Testis (tissue), 3 donors: ENCODE results near the gene SARS1. TPM values are rescaled to one million over a fixed set of nuclear protein-coding genes. Genes with fewer than 3 reads are reported as not detected.

Experiments used
- DNase-seq: peaks from one replicate; pipeline ENCODE4 v3.0.0-alpha.2; 2019
- H3K27ac ChIP-seq, 2 donors: fragments of 200-600 bp; sonication (generic); one replicate each; pipeline ENCODE4 v1.5.1; 2019
- H3K27me3 ChIP-seq: fragments of 200-600 bp; sonication (generic); one replicate; pipeline ENCODE4 v1.5.1; 2019
- H3K36me3 ChIP-seq: fragments of 200-600 bp; sonication (generic); one replicate; pipeline ENCODE4 v1.5.1; 2017; ENCODE audit warnings: low read depth; ENCODE audit errors: missing control alignments
- H3K4me1 ChIP-seq: fragments of 200-600 bp; sonication (generic); one replicate; pipeline ENCODE4 v1.5.1; 2019
- H3K4me3 ChIP-seq, 2 donors: fragments of 200-600 bp; sonication (generic); one replicate each; pipeline ENCODE4 v1.5.1; 2017 to 2019
- H3K9me3 ChIP-seq: fragments of 200-600 bp; sonication (generic); one replicate; pipeline ENCODE4 v1.5.1; 2017
- CTCF ChIP-seq, 3 experiments: fragments of 450-650 bp in 2 of 3; fragments of 200-600 bp in 1 of 3; sonication (generic) in 1 of 3; IDR thresholded peaks; one replicate each; pipeline ENCODE4 v1.5.1; 2016 to 2019; ENCODE audit warnings: antibody characterized with exemption in 3 of 3, mild to moderate bottlenecking in 2 of 3, moderate library complexity in 1 of 3
- POLR2A ChIP-seq: fragments of 450-650 bp; IDR thresholded peaks from one replicate; pipeline ENCODE4 v1.6.1; 2017; ENCODE audit warnings: antibody characterized with exemption, mild to moderate bottlenecking, moderate library complexity
- WGBS, 2 donors: methylation state at CpG; one replicate each; pipeline ENCODE4 v1.1.5; 2018; 5-methylcytosine and 5-hydroxymethylcytosine counted together
- intact Hi-C: fragments of 100-400 bp; cut with DNase I; formaldehyde crosslinking; loops from one replicate; pipeline ENCODE4 v1.15.1; 2023; ENCODE audit warnings: low total_unique reads
- polyA plus RNA-seq: library from polyadenylated mRNA; stranded (reverse); fragments of 350-450 nt; fragmentation: Illumina TruSeq; extraction: RNeasy Lipid Tissue Mini Kit (QIAGEN cat#74804); gene quantifications from one replicate; pipeline ENCODE4 v1.2.3, GENCODE V29; 2014; ENCODE audit warnings: low read depth, low replicate concordance; ENCODE audit not compliant: insufficient read depth
- total RNA-seq, 2 donors: library from RNA; depleted of rRNA; stranded (reverse); fragments of >200 nt; gene quantifications; one replicate each; pipeline ENCODE4 v1.2.3, GENCODE V29; 2016

The SARS1 gene
- total and polyA plus RNA-seq, 3 donors from 2014 or later = 112 to 149 (median 132) TPM

GRCh38 chr1:109269981-109270622 is 56.4 kb downstream of the SARS1 start:
- 90 to 95% methylated on average over 17 of the region's 17 CpGs for WGBS, 2 donors
- no peak overlapping the region for H3K4me3 ChIP-seq
- H3K27ac ChIP-seq = no peak overlapping the region
- peaks cover 29% of the 10 kb centered on the region for H3K4me1 ChIP-seq
- H3K36me3 ChIP-seq = no peaks in the 10 kb centered on the region
- intact Hi-C loops = no loop called here
- H3K27me3 ChIP-seq = no peaks in the 10 kb centered on the region
- H3K9me3 ChIP-seq = no peaks in the 10 kb centered on the region
- no peak for DNase-seq
- TF ChIP-seq CTCF (IDR thresholded peaks at IDR 0.05) (no peak), POLR2A (no peak)

- DNase-seq = no peak
- H3K27ac ChIP-seq = peak overlapping the region in 1 of 2 donors; percentile 87
- no peaks in the 10 kb centered on the region for H3K9me3 ChIP-seq
- 93% methylated on average over 16 to 20 of the region's 20 CpGs for WGBS, 2 donors
- TF ChIP-seq POLR2A = no peak
- TF ChIP-seq CTCF (IDR thresholded peaks at IDR 0.05) = no peak
- H3K36me3 ChIP-seq = no peaks in the 10 kb centered on the region
- intact Hi-C loops = no loop called here
- no peak overlapping the region for H3K4me3 ChIP-seq
- H3K27me3 ChIP-seq = no peaks in the 10 kb centered on the region
- peaks cover 36% of the 10 kb centered on the region for H3K4me1 ChIP-seq
These were observed 57.1 kb downstream of the SARS1 start for GRCh38 chr1:109270623-109271317.

DNA sequence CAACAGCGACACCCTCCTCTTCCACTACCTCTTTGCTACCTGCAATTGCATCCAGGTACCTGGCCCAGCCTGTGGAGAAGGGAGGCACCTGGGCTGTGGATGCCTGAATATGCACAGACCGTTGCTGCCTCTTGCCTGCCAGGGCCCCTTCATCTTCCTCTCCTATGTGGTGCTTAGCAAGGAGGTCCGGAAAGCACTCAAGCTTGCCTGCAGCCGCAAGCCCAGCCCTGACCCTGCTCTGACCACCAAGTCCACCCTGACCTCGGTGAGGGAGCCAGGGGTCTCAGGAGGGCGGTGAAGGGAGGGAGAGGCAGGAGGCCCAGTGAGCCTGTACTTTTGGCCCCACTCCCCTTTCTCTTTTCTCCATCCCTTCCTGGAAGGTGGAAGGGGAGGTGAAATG is 57.7 kb downstream of the SARS1 start:
- H3K9me3 ChIP-seq = no peaks in the 10 kb centered on the region
- no peaks in the 10 kb centered on the region for H3K27me3 ChIP-seq
- peak overlapping the region; percentile 87 to 95 for H3K27ac ChIP-seq
- 66 to 85% methylated on average over 6 of the region's 6 CpGs for WGBS, 2 donors
- intact Hi-C loops = no loop called here
- H3K36me3 ChIP-seq = no peaks in the 10 kb centered on the region
- DNase-seq = no peak
- H3K4me3 ChIP-seq = no peak overlapping the region
- peaks cover 39% of the 10 kb centered on the region for H3K4me1 ChIP-seq
- no peak for TF ChIP-seq POLR2A

GRCh38 chr1:109272021-109272799 is 58.5 kb downstream of the SARS1 start:
- no peaks in the 10 kb centered on the region for H3K27me3 ChIP-seq
- H3K36me3 ChIP-seq = no peaks in the 10 kb centered on the region

More at GRCh38 chr1:109272021-109272799, 58.5 kb downstream of the SARS1 start:
- DNase-seq = no peak
- 55 to 74% methylated on average over 8 to 13 of the region's 13 CpGs for WGBS, 2 donors
- peaks cover 44% of the 10 kb centered on the region for H3K4me1 ChIP-seq
- peak overlapping the region; percentile 87 to 95 for H3K27ac ChIP-seq
- no peak overlapping the region for H3K4me3 ChIP-seq
- intact Hi-C loops = no loop called here
- TF ChIP-seq POLR2A = no peak
- TF ChIP-seq CTCF (IDR thresholded peaks at IDR 0.05) = no peak
- no peaks in the 10 kb centered on the region for H3K9me3 ChIP-seq
